Esophagus muscularis mucosa (tissue), 3 donors: ENCODE data around the gene MAP2K7.

Experiments used
- CTCF ChIP-seq, 3 experiments: fragments of 200-600 bp in 2 of 3; fragments of 450-650 bp in 1 of 3; sonication (generic) in 2 of 3; IDR thresholded peaks; one replicate each; pipeline ENCODE4 v1.5.1; 2017 to 2019; ENCODE audit warnings: antibody characterized with exemption in 3 of 3, mild to moderate bottlenecking in 2 of 3, moderate library complexity in 1 of 3
- POLR2A ChIP-seq: fragments of 450-650 bp; IDR thresholded peaks from one replicate; pipeline ENCODE4 v1.6.1; 2017; ENCODE audit warnings: antibody characterized with exemption, moderate library complexity, mild to moderate bottlenecking, low read depth
- POLR2AphosphoS5 ChIP-seq, 2 donors: sonication (generic); formaldehyde crosslinking; IDR thresholded peaks; one replicate each; pipeline ENCODE4 v1.6.1; 2017; ENCODE audit warnings: antibody characterized with exemption in 2 of 2

DNA sequence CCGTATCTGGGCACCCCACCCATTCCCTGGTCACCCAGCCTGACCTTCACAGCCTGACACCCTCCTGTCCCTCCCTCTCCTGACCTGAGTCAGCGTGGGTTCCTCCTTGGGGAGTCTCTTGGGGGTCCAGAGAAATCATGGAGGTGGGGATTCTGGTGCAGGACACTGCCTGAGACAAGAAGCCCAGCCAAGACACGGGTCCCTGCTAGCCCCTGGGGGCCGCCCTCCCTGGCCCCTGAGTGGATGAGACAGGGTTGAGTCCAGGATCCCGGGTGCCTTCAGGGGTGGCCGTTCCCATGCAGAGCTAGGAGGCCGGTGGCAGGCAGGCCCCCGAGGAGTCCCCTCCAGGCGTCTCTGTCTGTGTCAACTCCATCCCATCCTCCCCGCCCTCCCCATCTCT, 1.6 kb downstream of the MAP2K7 start:
- no peak for TF ChIP-seq CTCF (IDR thresholded peaks at IDR 0.05)
- no peak for TF ChIP-seq POLR2A
- TF ChIP-seq POLR2AphosphoS5 (IDR thresholded peaks at IDR 0.05): no peak
